ENCODE data around the gene UBE2H.
"Not testable (repeated sequence)": the region's sequence is repeated elsewhere in the genome, so short reads cannot be mapped to it uniquely, and the experiment has no call there.

UBE2H gene

DNA sequence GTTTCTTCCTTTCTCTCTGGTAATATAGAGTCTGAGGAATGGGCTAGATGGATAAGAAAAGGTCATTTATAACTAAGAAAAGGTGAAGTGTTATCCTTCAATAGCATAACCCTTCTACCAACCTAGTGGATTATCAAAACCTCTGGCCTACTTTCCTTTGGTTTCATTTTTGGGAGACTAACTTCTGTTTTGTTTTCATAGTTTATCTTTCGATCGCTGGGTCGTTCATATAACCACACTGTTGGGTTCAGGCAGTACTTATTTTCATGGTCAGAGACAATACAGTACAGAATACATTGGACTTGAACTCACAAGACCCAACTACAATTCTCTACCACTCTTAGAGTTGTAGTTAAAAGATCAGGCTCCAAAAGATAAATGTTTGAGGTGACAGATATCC, 86.5 kb downstream of the UBE2H start:
- DNase-seq, result no peak

DNA sequence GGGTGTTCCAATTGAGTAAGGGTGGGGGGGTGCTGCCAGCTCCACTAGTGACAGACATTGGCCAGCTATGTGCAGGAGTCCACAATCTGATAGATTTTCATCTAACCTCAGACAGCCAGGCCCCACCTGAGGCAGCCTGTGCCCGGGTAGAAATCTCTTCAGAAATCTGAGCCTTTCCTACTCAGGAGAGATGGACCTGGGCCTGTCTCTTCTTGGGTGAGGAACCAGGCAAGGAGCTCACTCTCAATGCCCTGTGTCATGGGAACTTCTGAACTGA, 86.9 kb downstream of the UBE2H start:
- DNase-seq, result no peak

DNA sequence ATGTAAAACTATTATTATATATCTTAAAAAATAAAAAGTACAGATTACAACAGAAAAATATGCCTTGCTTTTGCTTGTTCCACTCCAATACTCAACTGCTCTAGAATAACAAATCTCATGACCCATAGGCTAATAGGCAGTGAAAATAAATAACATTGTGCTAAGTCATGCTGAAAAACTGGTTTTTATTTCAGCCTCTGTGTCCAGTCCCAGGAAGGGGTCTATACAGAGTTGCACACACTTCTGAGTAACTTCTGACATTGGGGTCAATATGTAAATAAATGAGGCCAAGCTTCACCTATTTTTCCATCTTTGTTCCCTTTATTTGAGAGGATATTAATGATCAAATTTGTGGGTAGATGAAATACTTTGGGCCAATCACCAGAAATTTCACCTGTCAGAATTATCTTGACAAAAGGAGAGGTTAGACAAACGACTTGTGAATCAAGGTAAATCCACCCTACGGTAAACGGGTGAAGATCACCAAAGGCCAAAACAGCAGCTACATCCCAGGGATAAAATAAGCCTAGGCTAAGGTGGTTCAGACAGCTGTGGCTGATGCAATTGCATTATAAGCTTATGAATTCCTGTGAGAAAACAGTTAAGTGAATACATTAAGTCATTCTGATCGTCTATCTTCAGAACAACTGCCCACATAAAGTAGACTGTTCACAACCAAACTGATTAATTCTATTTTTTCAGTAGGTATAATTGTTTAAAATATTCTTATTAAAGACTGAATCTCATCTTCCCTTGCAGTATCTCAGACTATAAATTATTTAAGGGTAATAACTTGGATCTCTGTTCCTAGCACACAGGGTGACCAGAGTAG, 87.5 kb downstream of the UBE2H start:
- no peak for DNase-seq

DNA sequence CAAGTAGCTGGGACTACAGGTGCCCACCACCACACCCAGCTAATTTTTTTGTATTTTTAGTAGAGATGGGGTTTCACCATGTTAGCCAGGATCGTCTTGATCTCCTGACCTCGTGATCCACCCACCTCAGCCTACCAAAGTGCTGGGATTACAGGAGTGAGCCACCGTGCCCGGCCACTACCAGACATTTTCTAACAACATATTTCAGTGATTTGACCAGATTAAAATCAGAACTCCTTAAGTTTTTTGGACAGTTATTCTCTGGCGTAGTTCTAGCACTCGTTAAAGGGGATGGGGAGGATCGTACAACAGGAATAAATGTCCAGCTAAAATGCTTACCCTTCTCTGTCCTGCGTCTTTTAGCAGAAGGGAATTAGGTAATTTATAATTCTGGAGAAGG, 88.1 kb downstream of the UBE2H start:
- not testable (repeated sequence) for DNase-seq

DNA sequence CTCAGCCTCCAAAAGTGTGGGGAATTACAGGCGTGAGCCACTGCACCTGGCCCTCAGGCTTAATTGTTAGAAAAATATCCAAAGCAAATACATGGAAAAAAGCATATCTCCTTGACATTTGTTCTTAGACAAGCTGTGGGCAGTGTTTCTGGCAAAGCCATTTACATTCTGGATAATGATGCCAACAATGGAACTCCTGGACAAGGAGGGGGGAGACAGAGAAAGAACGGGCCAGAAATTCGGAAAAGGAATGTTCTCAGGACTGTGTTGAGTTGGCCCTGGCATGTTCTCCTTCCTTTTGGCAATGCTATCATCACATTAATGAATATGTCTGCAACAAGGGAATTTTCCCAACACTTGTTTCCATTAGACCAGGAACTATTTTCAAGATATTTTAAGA, 88.7 kb downstream of the UBE2H start:
- DNase-seq, result no peak

DNA sequence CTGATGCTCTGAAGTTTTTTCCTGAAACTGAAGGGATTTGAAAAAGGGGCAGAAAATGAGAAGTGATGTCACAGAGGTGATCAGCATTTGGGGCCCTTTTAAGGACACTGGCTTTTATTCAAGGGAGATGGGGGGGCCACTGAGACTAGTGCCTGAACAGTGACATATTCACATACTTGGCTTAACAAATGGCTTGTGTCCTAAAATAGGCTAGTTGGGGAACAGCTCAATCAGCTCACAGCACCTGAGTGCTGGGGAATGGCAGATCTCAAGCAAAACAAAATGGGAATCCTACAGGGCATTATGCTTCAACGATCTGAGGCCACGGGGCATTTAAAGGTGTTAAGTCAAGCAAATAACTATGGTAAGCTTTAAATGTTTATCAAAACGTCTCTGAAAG, 90.1 kb downstream of the UBE2H start:
- no peak for DNase-seq

DNA sequence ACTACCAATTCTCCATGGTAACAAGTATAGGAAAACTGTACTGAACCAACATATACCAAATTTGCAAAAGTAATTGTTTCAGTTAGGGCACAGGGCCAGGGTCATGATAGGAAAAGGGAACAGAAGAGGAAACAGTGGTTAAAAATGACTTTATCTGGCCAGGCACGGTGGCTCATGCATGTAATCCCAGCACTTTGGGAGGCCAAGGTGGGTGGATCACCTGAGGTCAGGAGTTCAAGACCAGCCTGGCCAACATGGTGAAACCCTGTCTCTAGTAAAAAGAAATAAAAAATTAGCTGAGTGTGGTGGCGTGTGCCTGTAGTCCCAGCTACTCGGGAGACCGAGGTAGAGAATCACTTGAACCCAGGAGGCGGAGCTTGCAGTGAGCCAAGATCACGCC, 92.0 kb downstream of the UBE2H start:
- DNase-seq, result not testable (repeated sequence)

DNA sequence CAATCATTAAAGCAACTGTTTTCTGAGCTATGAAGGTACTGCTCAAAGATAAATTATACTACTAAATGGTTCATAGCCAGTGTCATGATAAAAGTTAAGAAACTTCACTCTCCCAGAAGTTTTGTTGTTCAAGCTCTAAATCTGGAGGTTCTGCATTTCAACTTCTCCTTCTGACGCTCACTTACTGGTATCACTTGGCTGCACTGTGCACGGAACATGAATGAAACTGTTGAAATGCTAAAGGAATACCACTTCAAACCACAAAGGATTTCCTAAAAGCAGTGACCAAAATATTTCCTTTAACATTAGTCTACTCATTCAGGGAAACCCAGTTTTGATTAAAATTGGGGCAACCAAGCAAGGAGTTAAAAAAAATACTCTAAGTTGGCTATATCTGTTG, 93.6 kb downstream of the UBE2H start:
- DNase-seq, result no peak

DNA sequence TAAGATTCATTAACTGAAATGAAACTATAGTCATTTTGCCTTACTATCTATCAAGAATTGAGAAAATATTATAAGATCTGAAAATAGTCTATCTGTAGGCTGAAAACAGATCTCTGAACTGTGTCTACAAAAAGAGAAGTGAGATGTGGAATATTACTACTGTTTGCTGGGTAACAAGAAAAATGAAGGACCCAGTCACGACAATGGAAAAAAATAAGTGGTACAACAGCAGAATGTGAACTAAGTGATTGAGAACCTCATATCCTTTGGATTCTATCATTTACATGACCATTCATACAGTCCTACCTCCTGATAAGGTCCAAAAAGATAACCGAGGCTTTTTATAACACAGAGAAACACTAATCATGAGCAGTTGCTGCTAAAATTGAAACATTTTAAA, 94.3 kb downstream of the UBE2H start:
- DNase-seq, result no peak

DNA sequence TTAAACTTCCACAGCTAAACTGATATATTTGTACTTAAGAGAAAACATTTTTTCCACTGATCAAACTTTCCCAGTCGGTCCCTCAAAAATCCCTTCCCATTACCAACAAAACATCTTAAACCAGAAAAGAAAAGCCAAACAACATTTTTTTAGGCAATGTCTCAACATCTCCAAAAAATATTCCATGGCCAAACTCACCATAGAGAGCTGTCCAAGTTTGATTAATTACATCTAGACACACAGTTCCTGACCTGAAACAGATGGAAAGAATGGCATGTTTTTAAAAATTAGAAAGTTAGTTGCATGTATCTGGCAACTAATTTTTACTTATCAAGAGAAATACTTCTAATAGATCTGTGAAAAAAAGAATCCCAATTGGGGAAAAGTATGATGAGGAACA, 95.4 kb downstream of the UBE2H start:
- DNase-seq, result no peak

DNA sequence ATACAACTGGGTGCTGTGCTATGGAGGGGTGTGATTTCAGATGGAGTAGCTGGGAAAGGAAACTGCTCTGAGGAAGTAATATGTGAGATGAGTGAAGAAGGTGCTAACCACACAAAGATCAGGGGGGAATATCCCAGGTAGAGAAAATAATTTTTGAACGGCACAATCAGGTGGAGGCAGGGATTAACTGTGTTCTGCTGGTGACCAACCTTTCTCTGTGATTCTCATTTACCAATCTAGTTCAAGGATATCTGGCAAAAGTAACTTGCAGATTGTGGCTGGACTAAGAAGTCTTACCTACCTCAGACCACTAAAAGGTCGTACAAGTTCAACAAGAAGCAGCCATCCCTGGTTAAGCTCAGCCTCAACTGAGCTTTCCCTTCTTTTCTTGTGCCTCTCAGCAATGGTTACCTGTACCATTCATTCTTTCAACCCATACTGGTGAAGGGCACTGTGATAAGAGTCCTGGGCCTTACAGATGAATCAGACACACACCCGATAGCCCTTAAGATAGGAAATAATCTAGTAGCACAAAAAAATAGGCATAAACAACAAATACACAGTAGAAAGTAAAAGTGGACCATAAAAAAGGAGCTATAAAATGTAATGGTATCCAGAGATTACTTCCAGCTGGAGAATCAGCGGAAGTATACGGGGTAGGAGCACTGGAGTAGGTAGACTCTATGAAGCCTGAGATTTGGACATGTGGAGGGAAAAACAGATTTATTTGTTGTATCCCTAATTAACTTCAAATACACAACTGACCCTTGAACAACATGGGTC, 96.6 kb downstream of the UBE2H start:
- no peak for DNase-seq

DNA sequence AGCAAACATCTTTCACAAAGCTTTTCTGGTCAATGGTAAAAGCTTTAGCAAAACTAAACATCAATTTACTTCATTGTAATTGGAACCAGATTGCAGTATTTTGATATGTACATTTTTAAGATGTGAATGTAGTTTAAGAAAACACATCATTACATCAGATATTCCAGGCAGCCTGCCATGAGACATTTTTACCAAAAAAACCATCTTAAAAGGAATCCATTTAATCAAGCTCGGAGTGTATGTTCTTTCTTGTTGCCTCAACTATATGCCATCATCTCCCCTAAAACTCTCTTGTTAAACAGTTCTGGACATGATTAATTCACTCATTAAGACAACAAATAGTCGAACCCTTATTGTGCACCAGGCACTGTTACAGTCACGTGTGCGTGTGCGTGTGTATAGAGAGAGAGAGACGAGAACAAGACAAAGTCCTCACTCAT, 97.5 kb downstream of the UBE2H start:
- DNase-seq, result no peak

DNA sequence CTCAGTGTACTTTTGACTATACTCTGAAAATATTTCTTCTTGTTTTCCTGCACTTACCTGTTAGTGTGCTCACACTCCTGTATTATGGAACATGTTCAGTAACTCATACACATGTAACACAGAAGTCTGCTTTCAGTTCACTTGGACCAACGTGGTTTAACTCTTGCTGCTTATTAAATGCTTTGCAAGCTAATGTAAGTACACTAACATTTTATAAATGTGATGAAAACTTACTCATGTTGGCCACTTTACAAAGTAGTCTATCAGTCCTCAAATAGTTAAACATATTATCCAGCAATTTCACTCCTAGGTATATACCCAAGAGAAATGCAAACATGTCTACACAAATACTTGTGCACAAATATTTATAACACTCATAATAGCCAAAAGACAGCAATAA, 98.4 kb downstream of the UBE2H start:
- no peak for DNase-seq

DNA sequence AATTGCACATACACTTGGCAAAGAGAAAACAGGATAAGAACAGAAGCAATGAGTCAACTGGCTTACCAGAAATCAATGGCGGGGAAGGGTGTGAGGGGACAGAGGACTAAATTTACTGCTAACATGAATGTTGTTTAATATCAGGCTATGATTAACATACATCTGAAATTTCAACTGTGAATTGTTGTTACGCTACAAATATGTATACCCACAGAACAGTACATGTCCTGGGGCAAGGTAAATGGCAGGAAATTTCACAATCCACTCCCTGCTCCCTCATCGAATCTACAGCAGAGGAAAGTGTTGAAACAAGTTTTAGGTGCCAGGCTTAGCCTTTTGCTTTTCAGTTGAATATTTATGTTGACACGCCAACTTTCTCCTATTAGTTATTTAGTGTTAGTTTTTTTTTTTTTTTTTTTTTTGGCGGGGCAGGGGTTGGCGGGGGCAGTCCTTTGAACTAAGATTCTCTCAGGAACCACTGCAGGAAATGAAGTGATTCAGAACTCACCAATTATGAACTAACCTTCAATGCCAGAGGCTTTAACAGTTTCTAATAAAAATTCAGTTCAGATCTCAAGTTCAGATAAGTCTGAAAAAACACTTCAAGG, 99.0 kb downstream of the UBE2H start:
- DNase-seq, result no peak

DNA sequence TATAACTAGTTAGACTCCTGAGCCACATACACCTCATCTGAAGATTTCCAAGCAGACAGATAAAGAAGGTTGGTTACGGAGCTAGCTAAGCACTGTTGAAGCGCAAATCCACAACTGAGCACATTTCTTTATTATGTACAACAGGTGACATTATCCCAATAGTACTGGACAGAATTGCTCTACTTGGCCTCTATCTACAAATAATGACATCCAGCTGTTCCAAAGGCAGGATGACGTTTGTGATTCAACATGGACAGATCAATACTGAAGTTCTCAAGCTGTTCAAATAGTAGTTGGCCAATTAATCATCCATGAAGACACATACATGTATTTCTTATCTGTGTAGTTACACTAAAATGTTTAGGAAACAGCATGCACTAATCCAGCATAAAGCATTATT, 101.0 kb downstream of the UBE2H start:
- DNase-seq, result no peak

DNA sequence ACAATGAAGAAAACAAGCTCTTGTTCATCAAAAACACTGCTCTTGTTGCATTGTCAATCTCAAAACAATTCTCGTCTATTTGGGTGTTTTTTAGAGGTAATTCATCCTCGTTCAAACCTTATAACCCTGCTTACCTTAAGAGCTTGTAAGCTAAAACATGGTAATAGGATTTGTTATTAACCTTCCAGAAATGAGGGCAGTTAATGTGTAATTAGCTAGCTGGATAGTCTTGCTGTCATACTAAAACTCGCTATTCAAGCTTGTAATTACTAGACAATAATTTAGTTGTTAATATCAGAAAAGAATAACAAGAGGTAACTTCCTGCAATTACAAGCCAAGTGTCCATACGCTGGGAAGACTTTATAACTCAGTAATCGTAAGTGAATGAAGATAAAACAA, 101.6 kb downstream of the UBE2H start:
- DNase-seq, result no peak

DNA sequence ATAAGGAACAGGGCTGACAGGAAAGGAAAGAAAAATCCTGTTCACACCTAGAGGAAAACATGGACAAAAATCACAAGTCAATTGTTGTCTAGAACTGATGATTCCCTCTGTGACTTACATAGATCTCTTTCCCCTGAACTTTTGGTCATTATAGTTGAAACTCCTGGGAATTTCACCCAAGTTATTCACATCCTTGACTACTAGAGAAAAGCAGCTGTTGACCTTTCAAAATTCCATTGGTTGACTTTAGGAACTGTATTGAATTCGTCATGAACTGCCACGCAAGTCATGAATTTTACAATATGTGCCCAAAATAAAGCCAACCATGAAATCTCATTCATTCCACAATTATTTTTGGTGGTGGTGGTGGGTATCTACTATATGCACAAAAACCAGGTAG, 104.3 kb downstream of the UBE2H start:
- DNase-seq, result no peak

DNA sequence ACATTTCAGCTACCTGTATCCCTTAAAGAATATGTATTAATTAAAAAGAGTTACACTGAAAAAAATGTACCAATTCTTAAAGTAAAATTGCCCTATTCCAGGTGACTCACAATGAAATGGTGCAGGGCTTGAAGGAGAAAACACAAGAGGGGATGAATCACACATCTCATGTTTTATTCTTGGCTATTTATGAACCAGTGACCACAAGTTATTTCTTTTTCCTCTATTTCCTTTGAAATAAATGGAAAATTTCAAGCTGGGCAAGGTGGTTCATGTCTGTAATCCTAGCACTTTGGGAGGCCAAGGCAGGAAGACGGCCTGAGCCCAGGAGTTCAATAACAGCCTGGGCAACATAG, 106.8 kb downstream of the UBE2H start:
- DNase-seq, result no peak

DNA sequence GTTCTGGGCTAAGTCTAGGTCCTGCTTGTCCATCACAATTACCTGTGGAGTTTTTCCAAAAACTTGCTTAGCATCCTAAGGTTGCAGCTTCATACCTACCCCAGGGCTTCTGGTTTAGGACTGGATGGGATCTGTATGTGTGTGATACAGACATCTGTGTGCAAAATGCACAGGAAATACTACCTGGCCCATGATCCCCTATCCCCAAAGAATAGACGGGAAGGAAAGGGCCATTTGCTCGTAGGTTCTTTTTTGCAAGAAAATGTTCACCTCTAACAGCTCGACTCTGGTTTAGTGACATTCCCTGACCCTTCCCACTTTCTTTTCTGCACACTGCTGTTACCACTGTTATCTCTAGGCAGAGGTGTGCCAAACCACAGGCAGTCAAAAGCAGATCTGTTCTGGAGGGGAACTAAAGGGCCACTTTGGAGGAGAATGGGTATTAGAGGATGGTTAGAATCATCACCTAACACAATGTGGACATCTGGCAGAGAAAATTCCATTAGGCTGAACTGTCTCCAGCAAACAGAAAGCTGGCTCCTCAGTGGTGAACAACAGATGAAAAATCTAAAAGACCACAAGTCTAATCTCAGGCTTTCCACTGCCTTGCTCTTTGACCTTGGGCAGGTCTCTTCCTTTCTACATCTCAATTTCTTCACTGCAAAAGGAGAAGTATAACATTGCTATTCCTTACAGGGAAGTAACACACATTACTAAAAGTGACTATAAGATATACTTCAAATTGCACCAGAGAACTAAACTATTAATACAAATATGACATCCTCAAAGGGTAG, 107.4 kb downstream of the UBE2H start:
- DNase-seq, result no peak

DNA sequence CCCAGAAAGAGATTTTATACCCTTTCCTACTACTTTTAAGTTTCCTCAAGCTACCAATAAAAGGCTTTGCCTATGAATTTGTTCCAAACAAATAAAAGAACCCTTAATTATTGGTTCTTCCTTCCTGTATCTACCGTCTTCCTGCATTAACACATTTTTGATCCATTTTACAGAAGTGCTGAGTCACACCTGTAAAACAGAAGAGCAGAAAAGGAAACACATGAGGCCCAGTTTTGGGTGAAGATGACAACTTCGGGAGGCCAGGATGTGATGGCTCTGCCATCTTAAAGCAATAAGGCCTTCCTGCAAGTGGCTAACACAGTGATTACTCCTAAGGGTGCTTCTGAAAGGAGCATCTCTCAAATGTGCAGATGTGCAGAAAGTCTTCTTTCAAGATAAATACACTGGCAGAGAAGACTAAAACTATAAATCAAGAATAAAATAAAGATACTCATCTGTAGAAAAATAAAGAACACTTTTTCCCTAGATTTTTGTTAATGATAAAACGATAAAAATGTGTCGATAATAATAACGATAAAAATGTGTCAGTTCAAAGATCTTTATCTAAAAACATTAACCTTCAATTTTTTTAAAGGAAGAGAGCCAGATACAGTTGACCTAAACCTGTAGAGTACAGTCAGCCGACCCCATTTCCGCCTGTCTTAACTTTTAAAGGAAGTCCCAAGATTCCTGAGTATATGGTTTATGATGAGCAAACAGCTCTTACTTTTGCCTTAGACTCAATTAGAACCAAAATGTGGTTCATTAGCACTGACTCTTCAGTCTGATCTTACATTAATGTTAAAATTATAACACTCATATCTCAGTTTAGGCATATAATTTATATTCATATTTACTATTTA, 108.6 kb downstream of the UBE2H start:
- no peak for DNase-seq

DNA sequence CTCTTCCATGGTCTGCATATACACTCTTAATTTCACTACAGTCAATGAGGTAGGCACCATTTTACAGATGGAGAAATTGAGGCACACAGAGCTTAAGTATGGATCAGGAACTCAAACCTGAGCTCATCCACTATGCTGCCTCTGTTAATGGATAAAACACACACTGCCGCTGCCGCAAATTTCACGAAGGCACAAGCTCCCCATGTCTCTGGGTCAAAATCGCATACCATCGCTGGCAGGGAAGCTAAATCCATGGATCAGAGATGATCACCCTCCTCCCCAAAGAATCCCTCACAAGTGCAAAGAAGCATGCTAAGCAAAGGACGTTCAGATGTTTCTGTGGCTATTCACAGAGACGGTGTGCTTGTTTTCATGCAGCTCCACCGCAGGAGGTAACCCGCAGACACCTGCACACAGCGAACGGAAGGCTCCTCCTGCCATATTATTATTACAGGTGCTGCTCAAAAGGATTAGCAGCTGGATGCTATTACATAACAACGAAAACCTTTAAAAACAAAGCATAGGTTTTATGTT, 109.3 kb downstream of the UBE2H start:
- no peak for DNase-seq

DNA sequence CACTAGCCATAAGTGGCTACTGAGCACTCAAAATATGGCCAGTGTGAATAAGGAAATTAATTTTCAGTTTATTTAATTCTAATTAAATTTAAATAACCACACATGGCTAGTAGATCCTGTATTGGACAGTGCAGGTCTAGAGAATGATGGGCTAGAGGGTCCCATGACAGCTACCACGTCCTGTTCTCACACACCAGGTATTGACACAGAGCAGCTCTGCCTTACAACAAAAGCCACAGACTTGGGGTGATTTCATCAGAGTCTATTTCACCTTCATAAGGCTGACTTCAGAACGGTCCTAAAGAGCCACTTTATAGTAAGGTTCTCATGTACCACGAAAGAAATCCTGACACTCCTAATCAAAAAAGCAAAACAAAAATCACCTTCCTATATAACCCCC, 111.3 kb downstream of the UBE2H start:
- DNase-seq, result no peak

Measured in 8988T (cell line).